Esophagus squamous epithelium (tissue), 4 donors: ENCODE measurements around the gene CAPN15.

Source experiments
- POLR2A ChIP-seq, 4 donors: fragments of 450-650 bp; IDR thresholded peaks; one replicate each; pipeline ENCODE4 v1.6.1; 2017; ENCODE audit warnings: antibody characterized with exemption in 4 of 4, mild to moderate bottlenecking in 4 of 4, moderate library complexity in 3 of 4
- TF ChIP-seq, protein P1 (sequence below), 6 experiments: fragments of 450-650 bp in 4 of 6; fragments of 200-600 bp in 2 of 6; sonication (generic) in 2 of 6; IDR thresholded peaks; one replicate each; pipeline ENCODE4 v1.5.1; 2016 to 2019; ENCODE audit warnings: antibody characterized with exemption in 6 of 6, mild to moderate bottlenecking in 4 of 6, moderate library complexity in 4 of 6

DNA sequence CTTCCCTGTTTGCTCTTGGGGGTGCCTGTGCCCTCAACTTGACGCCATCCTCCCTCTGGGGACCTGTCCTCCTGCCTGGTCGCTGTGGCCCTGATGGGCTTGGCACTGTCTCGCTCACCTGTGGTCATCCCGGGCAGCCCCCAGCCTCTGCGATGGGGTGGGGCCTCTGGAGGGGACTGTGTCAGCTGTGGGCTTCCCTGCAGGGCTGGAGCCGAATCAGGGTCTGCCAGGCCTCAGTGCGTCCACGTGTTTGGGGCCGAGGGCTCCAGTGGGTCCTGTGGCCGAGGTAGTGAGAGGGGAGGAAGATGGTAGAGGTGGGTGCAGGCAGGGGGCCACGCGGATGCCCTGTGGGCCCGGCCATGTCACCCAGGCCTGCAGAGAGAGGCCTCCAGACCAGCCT lies 50.3 kb downstream of the CAPN15 start:
- no peak for TF ChIP-seq POLR2A (IDR thresholded peaks at IDR 0.05)
- TF ChIP-seq, protein P1, sequence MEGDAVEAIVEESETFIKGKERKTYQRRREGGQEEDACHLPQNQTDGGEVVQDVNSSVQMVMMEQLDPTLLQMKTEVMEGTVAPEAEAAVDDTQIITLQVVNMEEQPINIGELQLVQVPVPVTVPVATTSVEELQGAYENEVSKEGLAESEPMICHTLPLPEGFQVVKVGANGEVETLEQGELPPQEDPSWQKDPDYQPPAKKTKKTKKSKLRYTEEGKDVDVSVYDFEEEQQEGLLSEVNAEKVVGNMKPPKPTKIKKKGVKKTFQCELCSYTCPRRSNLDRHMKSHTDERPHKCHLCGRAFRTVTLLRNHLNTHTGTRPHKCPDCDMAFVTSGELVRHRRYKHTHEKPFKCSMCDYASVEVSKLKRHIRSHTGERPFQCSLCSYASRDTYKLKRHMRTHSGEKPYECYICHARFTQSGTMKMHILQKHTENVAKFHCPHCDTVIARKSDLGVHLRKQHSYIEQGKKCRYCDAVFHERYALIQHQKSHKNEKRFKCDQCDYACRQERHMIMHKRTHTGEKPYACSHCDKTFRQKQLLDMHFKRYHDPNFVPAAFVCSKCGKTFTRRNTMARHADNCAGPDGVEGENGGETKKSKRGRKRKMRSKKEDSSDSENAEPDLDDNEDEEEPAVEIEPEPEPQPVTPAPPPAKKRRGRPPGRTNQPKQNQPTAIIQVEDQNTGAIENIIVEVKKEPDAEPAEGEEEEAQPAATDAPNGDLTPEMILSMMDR (IDR thresholded peaks at IDR 0.05) = no peak
